Endodermal cell (in vitro differentiated cells): ENCODE results near the gene MMP1. TPM values are rescaled to one million over a fixed set of nuclear protein-coding genes. Genes with fewer than 3 reads are reported as not detected.
A peak's percentile ranks its signal among the peaks of the same experiment; 100 is the strongest.
"Not testable (repeated sequence)": the region's sequence is repeated elsewhere in the genome, so short reads cannot be mapped to it uniquely, and the experiment has no call there.

Experiments
- DNase-seq: peaks from one replicate; pipeline ENCODE4 v3.0.0-alpha.2; 2017
- H3K27ac ChIP-seq: 2 replicates; pipeline ENCODE4 v1.5.1; 2013; ENCODE audit warnings: mild to moderate bottlenecking, low read depth, low read length, moderate library complexity
- H3K27me3 ChIP-seq: 2 replicates; pipeline ENCODE4 v1.6.1; 2013; ENCODE audit warnings: mild to moderate bottlenecking, low read length, moderate library complexity; ENCODE audit not compliant: insufficient read depth, control insufficient read depth, poor library complexity, severe bottlenecking
- H3K36me3 ChIP-seq: 2 replicates; pipeline ENCODE4 v1.7.0; 2013; ENCODE audit warnings: mild to moderate bottlenecking, low read length, moderate library complexity; ENCODE audit not compliant: control insufficient read depth, insufficient read depth
- H3K4me1 ChIP-seq: one replicate; pipeline ENCODE4 v1.7.0; 2013; ENCODE audit warnings: low read length; ENCODE audit not compliant: control insufficient read depth, insufficient read depth
- H3K4me3 ChIP-seq: 2 replicates; pipeline ENCODE4 v1.5.1; 2013; ENCODE audit warnings: mild to moderate bottlenecking, low read length, moderate library complexity
- H3K9ac ChIP-seq: 2 replicates; pipeline ENCODE4 v1.6.1; 2013; ENCODE audit warnings: mild to moderate bottlenecking, low read length, moderate library complexity; ENCODE audit not compliant: poor library complexity, severe bottlenecking; ENCODE audit errors: extremely low read depth
- H3K9me3 ChIP-seq: 2 replicates; pipeline ENCODE4 v1.6.1; 2013; ENCODE audit warnings: mild to moderate bottlenecking, low read length, moderate library complexity; ENCODE audit not compliant: control insufficient read depth
- H3K27ac Mint-ChIP-seq: 2 replicates; pipeline ENCODE4 v1.8.0; 2020; ENCODE audit warnings: mixed read lengths
- H3K27me3 Mint-ChIP-seq: 2 replicates; pipeline ENCODE4 v1.8.0; 2021; ENCODE audit warnings: mild to moderate bottlenecking, mixed read lengths; ENCODE audit not compliant: insufficient read depth
- H3K36me3 Mint-ChIP-seq: 2 replicates; pipeline ENCODE4 v1.8.0; 2020; ENCODE audit warnings: low read depth, mixed read lengths
- H3K4me1 Mint-ChIP-seq: 2 replicates; pipeline ENCODE4 v1.8.0; 2020; ENCODE audit warnings: mixed read lengths
- H3K4me3 Mint-ChIP-seq: 2 replicates; pipeline ENCODE4 v1.8.0; 2020; ENCODE audit warnings: mild to moderate bottlenecking, moderate library complexity, mixed read lengths
- H3K9me3 Mint-ChIP-seq: 2 replicates; pipeline ENCODE4 v1.8.0; 2020; ENCODE audit warnings: mild to moderate bottlenecking, mixed read lengths
- WGBS, 2 experiments: methylation state at CpG; one replicate each; pipeline versions ENCODE4 v1.1.5 to v1.1.7; 2013; ENCODE audit warnings: missing lambda C conversion rate in 2 of 2, mixed read lengths in 1 of 2; ENCODE audit not compliant: insufficient coverage in 1 of 2, insufficient read length in 1 of 2; 5-methylcytosine and 5-hydroxymethylcytosine counted together
- total RNA-seq, 2 donors: library from RNA; stranded (reverse); fragmentation: NEBNext Ultra II Directional in 1 of 2; extraction: Animal tissue kit (Norgen Biotek cat#: 25700) in 1 of 2; gene quantifications; 2 replicates in 1 of 2; 3 replicates in 1 of 2; pipeline ENCODE4 v1.2.1, GENCODE V29; 2021
- TF ChIP-seq, protein P1 (sequence below): fragments of 200-600 bp; sonication (generic); conservative IDR thresholded peaks from 2 replicates; pipeline ENCODE4 v1.5.0; 2021; ENCODE audit warnings: antibody characterized with exemption, mild to moderate bottlenecking

The MMP1 gene
- total RNA-seq, 2 donors from 2014 or later, result not detected

DNA sequence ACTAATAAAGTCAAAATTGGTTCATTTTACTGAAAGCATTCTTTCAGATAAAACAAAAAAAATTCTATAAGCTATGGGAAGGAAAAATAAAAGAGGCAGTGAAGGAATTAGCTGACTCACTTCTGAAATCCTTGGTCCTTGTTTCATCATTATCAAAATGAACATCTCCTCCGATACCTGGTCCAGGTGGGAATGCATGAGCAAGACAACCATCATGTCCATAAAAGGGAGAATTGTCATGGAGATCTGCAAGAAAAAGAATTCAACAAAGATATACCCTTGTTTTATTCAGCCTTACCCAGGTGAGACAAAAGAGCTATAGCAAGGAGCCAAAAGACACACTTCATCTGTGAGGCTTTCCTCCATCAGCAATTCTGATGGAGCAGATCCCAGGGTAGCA, 44.7 kb downstream of the MMP1 start:
- no peak overlapping the region for H3K27ac Mint-ChIP-seq
- Histone ChIP-seq H3K9me3 (no peaks in the 10 kb centered on the region), H3K36me3 (no peaks in the 10 kb centered on the region), H3K4me1 (no peaks in the 10 kb centered on the region), H3K9ac (no peak overlapping the region), H3K4me3 (no peak overlapping the region), H3K27ac (no peak overlapping the region), H3K27me3 (no peaks in the 10 kb centered on the region)
- 100% methylated on average over 1 of the region's 1 CpG for WGBS, 2 experiments
- H3K36me3 Mint-ChIP-seq, result no peaks in the 10 kb centered on the region
- H3K27me3 Mint-ChIP-seq, result no peaks in the 10 kb centered on the region
- TF ChIP-seq, protein P1, sequence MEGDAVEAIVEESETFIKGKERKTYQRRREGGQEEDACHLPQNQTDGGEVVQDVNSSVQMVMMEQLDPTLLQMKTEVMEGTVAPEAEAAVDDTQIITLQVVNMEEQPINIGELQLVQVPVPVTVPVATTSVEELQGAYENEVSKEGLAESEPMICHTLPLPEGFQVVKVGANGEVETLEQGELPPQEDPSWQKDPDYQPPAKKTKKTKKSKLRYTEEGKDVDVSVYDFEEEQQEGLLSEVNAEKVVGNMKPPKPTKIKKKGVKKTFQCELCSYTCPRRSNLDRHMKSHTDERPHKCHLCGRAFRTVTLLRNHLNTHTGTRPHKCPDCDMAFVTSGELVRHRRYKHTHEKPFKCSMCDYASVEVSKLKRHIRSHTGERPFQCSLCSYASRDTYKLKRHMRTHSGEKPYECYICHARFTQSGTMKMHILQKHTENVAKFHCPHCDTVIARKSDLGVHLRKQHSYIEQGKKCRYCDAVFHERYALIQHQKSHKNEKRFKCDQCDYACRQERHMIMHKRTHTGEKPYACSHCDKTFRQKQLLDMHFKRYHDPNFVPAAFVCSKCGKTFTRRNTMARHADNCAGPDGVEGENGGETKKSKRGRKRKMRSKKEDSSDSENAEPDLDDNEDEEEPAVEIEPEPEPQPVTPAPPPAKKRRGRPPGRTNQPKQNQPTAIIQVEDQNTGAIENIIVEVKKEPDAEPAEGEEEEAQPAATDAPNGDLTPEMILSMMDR, result no peak
- no peaks in the 10 kb centered on the region for H3K9me3 Mint-ChIP-seq
- DNase-seq, result no peak
- H3K4me3 Mint-ChIP-seq, result no peak overlapping the region
- H3K4me1 Mint-ChIP-seq, result peaks cover 8% of the 10 kb centered on the region

DNA sequence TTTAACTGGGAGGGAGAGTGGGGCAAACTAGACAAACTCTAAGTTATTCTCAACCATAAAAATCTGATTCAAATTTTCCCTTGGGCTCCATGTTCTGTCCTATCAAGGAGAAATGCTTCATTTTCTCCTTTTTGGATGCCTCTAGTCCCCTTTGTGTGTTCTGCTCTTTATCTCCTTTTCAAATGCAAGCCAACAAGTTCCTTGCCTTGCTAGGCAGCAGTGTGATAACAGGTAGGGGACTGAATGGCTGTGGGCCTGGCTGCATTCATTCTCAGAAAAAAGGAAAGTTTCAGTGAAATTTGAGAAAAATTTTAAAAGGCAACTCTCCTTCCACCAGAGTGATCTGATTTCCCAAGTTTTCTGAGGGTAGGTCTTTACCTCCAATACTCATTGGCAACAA, 46.3 kb downstream of the MMP1 start:
- Mint-ChIP-seq H3K27ac (no peak overlapping the region), H3K36me3 (no peaks in the 10 kb centered on the region), H3K4me3 (no peak overlapping the region), H3K9me3 (peaks cover 8% of the 10 kb centered on the region), H3K4me1 (peaks cover 8% of the 10 kb centered on the region), H3K27me3 (no peaks in the 10 kb centered on the region)
- Histone ChIP-seq H3K4me3 (no peak overlapping the region), H3K9ac (no peak overlapping the region), H3K36me3 (no peaks in the 10 kb centered on the region), H3K27me3 (no peaks in the 10 kb centered on the region), H3K4me1 (no peaks in the 10 kb centered on the region), H3K27ac (no peak overlapping the region), H3K9me3 (no peaks in the 10 kb centered on the region)
- DNase-seq, result no peak
- TF ChIP-seq, protein P1, result no peak

- no peaks in the 10 kb centered on the region for H3K9me3 ChIP-seq
- H3K27me3 Mint-ChIP-seq, result no peaks in the 10 kb centered on the region
- DNase-seq, result no peak
- no peaks in the 10 kb centered on the region for H3K27me3 ChIP-seq
- H3K36me3 Mint-ChIP-seq, result no peaks in the 10 kb centered on the region
- H3K9ac ChIP-seq, result no peak overlapping the region
- H3K36me3 ChIP-seq, result no peaks in the 10 kb centered on the region
- H3K9me3 Mint-ChIP-seq, result peaks cover 13% of the 10 kb centered on the region
- H3K4me3 ChIP-seq, result no peak overlapping the region
- TF ChIP-seq, protein P1, result no peak
- H3K4me1 ChIP-seq, result no peaks in the 10 kb centered on the region
- peaks cover 8% of the 10 kb centered on the region for H3K4me1 Mint-ChIP-seq
- H3K4me3 Mint-ChIP-seq, result no peak overlapping the region
- no peak overlapping the region for H3K27ac ChIP-seq
- no peak overlapping the region for H3K27ac Mint-ChIP-seq
These were observed 48.7 kb downstream of the MMP1 start for GRCh38 chr11:102749101-102749722.

DNA sequence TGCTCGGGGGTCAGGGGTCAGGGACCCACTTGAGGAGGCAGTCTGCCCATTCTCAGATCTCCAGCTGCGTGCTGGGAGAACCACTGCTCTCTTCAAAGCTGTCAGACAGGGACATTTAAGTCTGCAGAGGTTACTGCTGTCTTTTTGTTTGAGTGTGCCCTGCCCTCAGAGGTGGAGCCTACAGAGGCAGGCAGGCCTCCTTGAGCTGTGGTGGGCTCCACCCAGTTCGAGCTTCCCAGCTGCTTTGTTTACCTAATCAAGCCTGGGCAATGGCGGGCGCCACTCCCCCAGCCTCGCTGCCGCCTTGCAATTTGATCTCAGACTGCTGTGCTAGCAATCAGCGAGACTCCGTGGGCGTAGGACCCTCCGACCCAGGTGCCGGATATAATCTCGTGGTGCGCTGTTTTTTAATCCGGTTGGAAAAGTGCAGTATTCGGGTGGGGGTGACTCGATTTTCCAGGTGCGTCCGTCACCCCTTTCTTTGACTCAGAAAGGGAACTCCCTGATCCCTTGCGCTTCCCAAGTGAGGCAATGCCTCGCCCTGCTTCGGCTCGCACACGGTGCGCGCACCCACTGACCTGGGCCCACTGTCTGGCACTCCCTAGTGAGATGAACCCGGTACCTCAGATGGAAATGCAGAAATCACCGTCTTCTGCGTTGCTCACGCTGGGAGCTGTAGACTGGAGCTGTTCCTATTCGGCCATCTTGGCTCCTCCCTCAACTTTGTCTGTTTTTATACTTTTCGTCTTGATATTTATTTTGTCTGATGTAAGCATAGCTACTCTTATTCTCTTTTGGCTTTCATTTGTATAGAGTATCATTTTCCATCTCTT, 51.0 kb downstream of the MMP1 start:
- peak overlapping the region; percentile 99 for H3K27ac Mint-ChIP-seq
- H3K36me3 ChIP-seq, H3K36me3 Mint-ChIP-seq, H3K27me3 Mint-ChIP-seq, H3K4me1 Mint-ChIP-seq, H3K27ac ChIP-seq, H3K27me3 ChIP-seq, H3K4me1 ChIP-seq, H3K9ac ChIP-seq, H3K9me3 ChIP-seq: not testable (repeated sequence)
- H3K9me3 Mint-ChIP-seq, result peaks cover 15% of the 10 kb centered on the region
- 68 to 80% methylated on average over 9 to 32 of the region's 32 CpGs for WGBS, 2 experiments
- DNase-seq, result peak; percentile 60
- H3K4me3 ChIP-seq, result peak overlapping the region; percentile 62
- peak overlapping the region; percentile 85 for H3K4me3 Mint-ChIP-seq
